Subcutaneous adipose tissue (tissue), 4 donors: Measurements from ENCODE around the gene SPATA6. TPM values are rescaled to one million over a fixed set of nuclear protein-coding genes. Genes with fewer than 3 reads are reported as not detected.

ENCODE experiments used
- CTCF ChIP-seq: fragments of 450-650 bp; IDR thresholded peaks from one replicate; pipeline ENCODE4 v1.5.1; 2016; ENCODE audit warnings: low read depth, mild to moderate bottlenecking, control low read depth, antibody characterized with exemption, moderate library complexity
- total RNA-seq, 4 donors: library from RNA; depleted of rRNA; stranded (reverse); fragments of >200 nt; gene quantifications; one replicate each; pipeline ENCODE4 v1.1.0, GENCODE V29; 2016

SPATA6 gene
- total RNA-seq, 4 donors from 2014 or later = 18.3 to 30.8 (median 23.5) TPM

DNA sequence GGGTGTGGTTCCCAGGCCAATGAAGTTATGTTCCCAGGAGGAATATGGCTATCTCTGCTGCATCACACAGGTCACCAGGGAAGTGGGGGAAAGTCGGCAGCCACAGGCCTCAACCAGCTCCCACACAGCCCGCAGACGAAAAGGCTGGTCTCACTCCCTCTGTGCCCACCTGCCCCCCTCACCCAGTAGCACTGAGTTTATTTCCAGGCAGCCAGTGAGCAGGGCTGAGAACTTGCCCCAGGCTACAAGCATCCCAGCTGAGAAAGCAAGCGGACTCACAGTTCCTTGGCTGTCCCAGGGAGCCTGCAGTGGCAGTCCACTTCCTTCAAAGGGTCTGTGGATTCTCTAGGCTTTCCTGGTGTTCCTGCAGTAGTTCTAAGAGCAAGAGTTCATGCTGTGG is 180.6 kb downstream of the SPATA6 start:
- TF ChIP-seq CTCF = no peak

- no peak for TF ChIP-seq CTCF
Measured at GRCh38 chr1:48285525-48285924, 186.5 kb downstream of the SPATA6 start.

- no peak for TF ChIP-seq CTCF
Measured at GRCh38 chr1:48266576-48266975, 205.4 kb downstream of the SPATA6 start.

- TF ChIP-seq CTCF = no peak
Measured at GRCh38 chr1:48263041-48263440, 209.0 kb downstream of the SPATA6 start.

DNA sequence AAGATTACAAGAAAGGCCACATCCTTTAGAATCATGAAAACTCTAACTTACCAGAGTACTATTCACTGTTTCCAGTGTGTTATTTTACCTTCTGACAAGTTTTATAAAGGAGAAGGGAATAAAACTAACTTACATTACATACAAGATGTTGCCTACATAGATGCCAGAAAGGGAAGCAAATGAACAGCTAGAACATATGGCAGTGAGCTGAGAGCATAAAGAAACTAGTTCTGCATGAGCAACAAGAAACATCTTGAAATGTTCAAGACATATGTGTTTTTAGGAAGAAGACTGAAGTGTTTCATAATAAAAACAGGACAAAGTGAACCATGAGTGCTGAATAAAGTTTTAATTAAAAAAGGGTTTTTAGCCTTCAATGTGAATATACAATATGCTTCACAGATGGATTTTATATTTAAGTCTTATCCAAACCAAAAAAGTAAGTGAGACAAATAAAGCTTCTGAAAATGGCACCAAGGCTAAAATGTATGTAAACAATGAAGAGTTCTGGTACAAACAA is 210.1 kb downstream of the SPATA6 start:
- TF ChIP-seq CTCF = no peak

DNA sequence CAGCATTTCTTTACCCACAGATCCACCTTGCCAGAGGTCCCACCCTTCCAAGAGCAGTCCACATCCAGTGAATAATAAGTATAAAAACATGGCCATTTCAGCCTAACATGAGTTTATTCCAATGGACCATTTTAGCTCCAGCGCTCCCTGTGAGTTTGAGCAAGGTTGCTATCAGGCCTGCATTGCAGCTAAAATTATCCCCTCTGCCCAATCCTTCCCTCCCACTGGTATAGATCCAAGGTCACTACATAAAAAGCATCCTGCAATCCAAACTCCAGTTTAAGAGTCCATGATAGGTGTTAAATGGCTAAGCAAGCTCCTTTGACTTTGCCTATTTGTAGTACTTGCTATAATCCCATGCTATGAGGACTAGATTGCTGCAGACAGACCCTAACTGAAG is 213.9 kb downstream of the SPATA6 start:
- TF ChIP-seq CTCF = no peak

GRCh38 chr1:48254254-48254653 is 217.8 kb downstream of the SPATA6 start:
- no peak for TF ChIP-seq CTCF
